K562 (cell line): Measurements from ENCODE around the gene MYL6B. TPM values are rescaled to one million over a fixed set of nuclear protein-coding genes. Genes with fewer than 3 reads are reported as not detected.
A peak's percentile ranks its signal among the peaks of the same experiment; 100 is the strongest.

Source experiments
- DIDO1 ChIP-seq: fragments of 450-650 bp; IDR thresholded peaks from 2 replicates; pipeline ENCODE4 v1.6.1; 2016; ENCODE audit warnings: low read depth, missing biosample characterization, missing genetic modification characterization
- ELF1 ChIP-seq: fragments of 200-800 bp; sonication (Bioruptor generic); IDR thresholded peaks from 2 replicates; pipeline ENCODE4 v1.6.1; 2016; ENCODE audit warnings: missing genetic modification characterization, missing compliant biosample characterization
- HEY1 ChIP-seq: fragments of 250-450 bp; sonication (Bioruptor Pico); IDR thresholded peaks from 2 replicates; pipeline ENCODE4 v1.5.0; 2020; ENCODE audit warnings: mild to moderate bottlenecking, moderate library complexity, borderline replicate concordance
- KDM2B ChIP-seq: fragments of 250-450 bp; sonication (Bioruptor Pico); IDR thresholded peaks from 2 replicates; pipeline ENCODE4 v1.8.0; 2021; ENCODE audit warnings: mild to moderate bottlenecking, moderate library complexity
- L3MBTL2 ChIP-seq: fragments of 450-650 bp; IDR thresholded peaks from 2 replicates; pipeline ENCODE4 v1.6.1; 2016; ENCODE audit warnings: mild to moderate bottlenecking, moderate library complexity
- RUNX1 ChIP-seq: sonication (generic); IDR thresholded peaks from 2 replicates; pipeline ENCODE4 v1.6.1; 2016; ENCODE audit warnings: antibody characterized with exemption, low read depth
- SUPT5H ChIP-seq: fragments of 450-650 bp; IDR thresholded peaks from 2 replicates; pipeline ENCODE4 v1.6.1; 2016
- polyA plus RNA-seq, 8 experiments: library from polyadenylated mRNA; depleted of rRNA in 4 of 8; stranded (reverse) in 5 of 8; unstranded in 3 of 8; fragments of >200 nt; fragmentation: Nextera tagmentation in 2 of 8; fragmentation: Illumina TruSeq in 1 of 8; extraction: Ambion mirVana in 2 of 8; extraction: Trizol in 1 of 8; gene quantifications; 2 replicates each; pipeline versions ENCODE4 v1.2.1 to v1.2.3, GENCODE V29; 2011 to 2014; ENCODE audit warnings: inconsistent platforms in 1 of 8, missing spikeins in 1 of 8
- total RNA-seq, 7 experiments: library from RNA; depleted of rRNA in 6 of 7; stranded (reverse); fragments of >200 nt in 6 of 7; fragmentation: Illumina TruSeq in 2 of 7; extraction: Trizol in 2 of 7; gene quantifications; 2 replicates each; pipeline versions ENCODE4 v1.2.1 to v1.2.3, GENCODE V29; 2011 to 2021; ENCODE audit warnings: low replicate concordance in 1 of 7
- TF ChIP-seq, protein P1 (sequence below), 2 experiments: IDR thresholded peaks in 1 of 2; conservative IDR thresholded peaks in 1 of 2; 2 replicates each; pipeline ENCODE4 v1.6.1; 2016; ENCODE audit warnings: low read depth in 2 of 2, mild to moderate bottlenecking in 1 of 2, missing compliant biosample characterization in 1 of 2, missing genetic modification characterization in 1 of 2, moderate library complexity in 1 of 2
- TF ChIP-seq, protein P2 (sequence below), 2 experiments: fragments of 450-650 bp in 1 of 2; sonication (generic) in 1 of 2; formaldehyde crosslinking in 1 of 2; IDR thresholded peaks; 2 replicates each; pipeline versions ENCODE4 v1.7.1 to v1.9.0; 2016 to 2022; ENCODE audit warnings: inconsistent platforms in 1 of 2, mild to moderate bottlenecking in 1 of 2, missing genetic modification reagents in 1 of 2
- TF ChIP-seq, protein P3 (sequence below): fragments of 450-650 bp; formaldehyde crosslinking; IDR thresholded peaks from 2 replicates; pipeline ENCODE4 v1.4.0; 2022; ENCODE audit warnings: missing genetic modification characterization
- TF ChIP-seq, protein P4 (sequence below): fragments of 450-650 bp; IDR thresholded peaks from one replicate; pipeline ENCODE4 v1.6.1; 2018; ENCODE audit warnings: mild to moderate bottlenecking, moderate library complexity; ENCODE audit not compliant: partially characterized antibody

The MYL6B gene
- total and polyA plus RNA-seq, 9 of the 15 experiments (the other 6 are each of a cell fraction or from before 2014, with no cell fraction given), result 42.8 to 77.3 (median 68.6) TPM

DNA sequence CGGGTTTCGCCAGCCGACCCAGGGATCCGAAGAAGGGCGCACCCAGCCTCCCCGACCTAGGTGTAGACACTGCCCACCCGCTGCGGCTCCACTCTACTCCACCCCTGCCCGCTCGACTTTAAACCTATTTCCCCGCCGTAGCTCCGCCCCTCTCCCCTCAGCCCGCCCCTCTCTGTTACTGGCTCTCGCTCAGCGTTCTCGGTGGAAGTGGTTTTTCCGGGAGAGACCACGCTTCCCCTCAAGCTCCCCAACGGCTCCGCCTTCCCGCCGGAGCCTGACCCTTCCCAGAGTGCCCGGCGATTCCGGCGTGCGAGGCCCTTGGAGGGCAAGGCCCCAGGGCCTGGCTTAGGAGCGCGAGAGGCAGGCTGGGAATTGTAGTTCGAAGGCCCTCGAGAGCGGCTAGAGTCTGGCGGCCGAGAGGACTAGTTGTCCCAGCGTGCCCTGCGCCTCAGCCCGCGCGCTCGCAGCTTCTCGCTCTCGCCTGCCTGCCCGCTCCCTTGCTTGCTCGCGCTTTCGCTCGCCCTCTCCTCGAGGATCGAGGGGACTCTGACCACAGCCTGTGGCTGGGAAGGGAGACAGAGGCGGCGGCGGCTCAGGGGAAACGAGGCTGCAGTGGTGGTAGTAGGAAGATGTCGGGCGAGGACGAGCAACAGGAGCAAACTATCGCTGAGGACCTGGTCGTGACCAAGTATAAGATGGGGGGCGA, 48.1 kb upstream of the MYL6B start, which contains the start of gene PA2G4 (continued):
- TF ChIP-seq, protein P1, sequence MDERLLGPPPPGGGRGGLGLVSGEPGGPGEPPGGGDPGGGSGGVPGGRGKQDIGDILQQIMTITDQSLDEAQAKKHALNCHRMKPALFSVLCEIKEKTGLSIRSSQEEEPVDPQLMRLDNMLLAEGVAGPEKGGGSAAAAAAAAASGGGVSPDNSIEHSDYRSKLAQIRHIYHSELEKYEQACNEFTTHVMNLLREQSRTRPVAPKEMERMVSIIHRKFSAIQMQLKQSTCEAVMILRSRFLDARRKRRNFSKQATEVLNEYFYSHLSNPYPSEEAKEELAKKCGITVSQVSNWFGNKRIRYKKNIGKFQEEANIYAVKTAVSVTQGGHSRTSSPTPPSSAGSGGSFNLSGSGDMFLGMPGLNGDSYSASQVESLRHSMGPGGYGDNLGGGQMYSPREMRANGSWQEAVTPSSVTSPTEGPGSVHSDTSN (CRISPR knock-in tag; IDR thresholded peaks at IDR 0.05; ENCODE audit: low read depth), result no peak
- TF ChIP-seq, protein P1 (tag; conservative IDR thresholded peaks at IDR 0.05; ENCODE audit: low read depth), result no peak
- TF ChIP-seq, protein P2, sequence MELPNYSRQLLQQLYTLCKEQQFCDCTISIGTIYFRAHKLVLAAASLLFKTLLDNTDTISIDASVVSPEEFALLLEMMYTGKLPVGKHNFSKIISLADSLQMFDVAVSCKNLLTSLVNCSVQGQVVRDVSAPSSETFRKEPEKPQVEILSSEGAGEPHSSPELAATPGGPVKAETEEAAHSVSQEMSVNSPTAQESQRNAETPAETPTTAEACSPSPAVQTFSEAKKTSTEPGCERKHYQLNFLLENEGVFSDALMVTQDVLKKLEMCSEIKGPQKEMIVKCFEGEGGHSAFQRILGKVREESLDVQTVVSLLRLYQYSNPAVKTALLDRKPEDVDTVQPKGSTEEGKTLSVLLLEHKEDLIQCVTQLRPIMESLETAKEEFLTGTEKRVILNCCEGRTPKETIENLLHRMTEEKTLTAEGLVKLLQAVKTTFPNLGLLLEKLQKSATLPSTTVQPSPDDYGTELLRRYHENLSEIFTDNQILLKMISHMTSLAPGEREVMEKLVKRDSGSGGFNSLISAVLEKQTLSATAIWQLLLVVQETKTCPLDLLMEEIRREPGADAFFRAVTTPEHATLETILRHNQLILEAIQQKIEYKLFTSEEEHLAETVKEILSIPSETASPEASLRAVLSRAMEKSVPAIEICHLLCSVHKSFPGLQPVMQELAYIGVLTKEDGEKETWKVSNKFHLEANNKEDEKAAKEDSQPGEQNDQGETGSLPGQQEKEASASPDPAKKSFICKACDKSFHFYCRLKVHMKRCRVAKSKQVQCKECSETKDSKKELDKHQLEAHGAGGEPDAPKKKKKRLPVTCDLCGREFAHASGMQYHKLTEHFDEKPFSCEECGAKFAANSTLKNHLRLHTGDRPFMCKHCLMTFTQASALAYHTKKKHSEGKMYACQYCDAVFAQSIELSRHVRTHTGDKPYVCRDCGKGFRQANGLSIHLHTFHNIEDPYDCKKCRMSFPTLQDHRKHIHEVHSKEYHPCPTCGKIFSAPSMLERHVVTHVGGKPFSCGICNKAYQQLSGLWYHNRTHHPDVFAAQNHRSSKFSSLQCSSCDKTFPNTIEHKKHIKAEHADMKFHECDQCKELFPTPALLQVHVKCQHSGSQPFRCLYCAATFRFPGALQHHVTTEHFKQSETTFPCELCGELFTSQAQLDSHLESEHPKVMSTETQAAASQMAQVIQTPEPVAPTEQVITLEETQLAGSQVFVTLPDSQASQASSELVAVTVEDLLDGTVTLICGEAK (IDR thresholded peaks at IDR 0.05), result no peak
- TF ChIP-seq, protein P2 (CRISPR knock-in tag; IDR thresholded peaks at IDR 0.05), result peak; percentile 48; the same call in 1 of the 2 replicates
- TF ChIP-seq HEY1 (CRISPR knock-in tag) (no peak), L3MBTL2 (peak; percentile 98), SUPT5H (peak; percentile 90), KDM2B (no peak), DIDO1 (no peak; the same call in 1 of the 2 replicates), RUNX1 (0 out of 2 replicates have a peak, but pooled peaks have one; percentile 1), ELF1 (tag) (0 out of 2 replicates have a peak, but pooled peaks have one; percentile 40)
- TF ChIP-seq, protein P3, sequence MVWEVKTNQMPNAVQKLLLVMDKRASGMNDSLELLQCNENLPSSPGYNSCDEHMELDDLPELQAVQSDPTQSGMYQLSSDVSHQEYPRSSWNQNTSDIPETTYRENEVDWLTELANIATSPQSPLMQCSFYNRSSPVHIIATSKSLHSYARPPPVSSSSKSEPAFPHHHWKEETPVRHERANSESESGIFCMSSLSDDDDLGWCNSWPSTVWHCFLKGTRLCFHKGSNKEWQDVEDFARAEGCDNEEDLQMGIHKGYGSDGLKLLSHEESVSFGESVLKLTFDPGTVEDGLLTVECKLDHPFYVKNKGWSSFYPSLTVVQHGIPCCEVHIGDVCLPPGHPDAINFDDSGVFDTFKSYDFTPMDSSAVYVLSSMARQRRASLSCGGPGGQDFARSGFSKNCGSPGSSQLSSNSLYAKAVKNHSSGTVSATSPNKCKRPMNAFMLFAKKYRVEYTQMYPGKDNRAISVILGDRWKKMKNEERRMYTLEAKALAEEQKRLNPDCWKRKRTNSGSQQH, result peak; percentile 25; the same call in 1 of the 2 replicates
- TF ChIP-seq, protein P4, sequence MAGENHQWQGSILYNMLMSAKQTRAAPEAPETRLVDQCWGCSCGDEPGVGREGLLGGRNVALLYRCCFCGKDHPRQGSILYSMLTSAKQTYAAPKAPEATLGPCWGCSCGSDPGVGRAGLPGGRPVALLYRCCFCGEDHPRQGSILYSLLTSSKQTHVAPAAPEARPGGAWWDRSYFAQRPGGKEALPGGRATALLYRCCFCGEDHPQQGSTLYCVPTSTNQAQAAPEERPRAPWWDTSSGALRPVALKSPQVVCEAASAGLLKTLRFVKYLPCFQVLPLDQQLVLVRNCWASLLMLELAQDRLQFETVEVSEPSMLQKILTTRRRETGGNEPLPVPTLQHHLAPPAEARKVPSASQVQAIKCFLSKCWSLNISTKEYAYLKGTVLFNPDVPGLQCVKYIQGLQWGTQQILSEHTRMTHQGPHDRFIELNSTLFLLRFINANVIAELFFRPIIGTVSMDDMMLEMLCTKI, result no peak
